Small intestine (tissue), 7 donors: Measurements from ENCODE around the gene ATG4A. TPM values are rescaled to one million over a fixed set of nuclear protein-coding genes. Genes with fewer than 3 reads are reported as not detected.

Experiments used
- DNase-seq, 2 donors: peaks; one replicate each; pipeline versions ENCODE4 v3.0.0 to v3.0.0-alpha.2; 2013
- FAIRE-seq: peaks from 2 replicates; lab custom pipeline; 2012; peaks lifted over from hg19 to GRCh38; lab: Jason Lieb, UNC
- H3K27ac ChIP-seq, 3 donors: one replicate each; pipeline ENCODE4 v1.5.1; 2013; ENCODE audit warnings: low read length in 2 of 3, mild to moderate bottlenecking in 2 of 3, control low read depth in 1 of 3, inconsistent platforms in 1 of 3, low read depth in 1 of 3, moderate library complexity in 1 of 3
- H3K27me3 ChIP-seq, 3 donors: one replicate each; pipeline ENCODE4 v1.6.1; 2013; ENCODE audit warnings: low read length in 3 of 3, inconsistent platforms in 1 of 3; ENCODE audit not compliant: control insufficient read depth in 3 of 3, insufficient read depth in 3 of 3
- H3K36me3 ChIP-seq, 3 donors: one replicate each; pipeline ENCODE4 v1.6.1; 2013; ENCODE audit warnings: low read length in 3 of 3, inconsistent platforms in 1 of 3, low read depth in 1 of 3, mild to moderate bottlenecking in 1 of 3, moderate library complexity in 1 of 3; ENCODE audit not compliant: control insufficient read depth in 3 of 3, insufficient read depth in 2 of 3
- H3K4me1 ChIP-seq, 3 donors: one replicate each; pipeline ENCODE4 v1.6.1; 2013; ENCODE audit warnings: low read length in 2 of 3, inconsistent platforms in 1 of 3, low read depth in 1 of 3, mild to moderate bottlenecking in 1 of 3, moderate library complexity in 1 of 3; ENCODE audit not compliant: control insufficient read depth in 3 of 3, insufficient read depth in 2 of 3
- H3K4me3 ChIP-seq, 3 donors: one replicate each; pipeline ENCODE4 v1.5.1; 2013; ENCODE audit warnings: low read length in 3 of 3, control low read depth in 1 of 3, inconsistent platforms in 1 of 3, low read depth in 1 of 3, mild to moderate bottlenecking in 1 of 3, moderate library complexity in 1 of 3
- H3K9me3 ChIP-seq, 2 donors: one replicate each; pipeline ENCODE4 v1.6.1; 2013; ENCODE audit warnings: low read depth in 1 of 2, low read length in 1 of 2; ENCODE audit not compliant: control insufficient read depth in 2 of 2, insufficient read depth in 1 of 2
- WGBS, 3 donors: extraction: QIAGEN DNeasy Blood & Tissue Kit; methylation state at CpG; one replicate each; pipeline ENCODE4 v1.1.7; 2013; 5-methylcytosine and 5-hydroxymethylcytosine counted together
- polyA plus RNA-seq, 4 donors: library from polyadenylated mRNA; stranded (reverse) in 3 of 4; unstranded in 1 of 4; fragments of 200-250 nt in 3 of 4; fragments of 120-200 nt in 1 of 4; gene quantifications; one replicate each; pipeline versions ENCODE4 v1.2.1 to v1.2.3, GENCODE V29; 2013
- donor health status: healthy with polysubstance abuse.
- donor health status: control.
- donor health status: control.
- donor health status: Bipolar disorder and iron deficiency.
- donor health status: healthy.

ATG4A gene
- polyA plus RNA-seq, 4 donors, result 12.2 to 32.2 (median 24.8) TPM

DNA sequence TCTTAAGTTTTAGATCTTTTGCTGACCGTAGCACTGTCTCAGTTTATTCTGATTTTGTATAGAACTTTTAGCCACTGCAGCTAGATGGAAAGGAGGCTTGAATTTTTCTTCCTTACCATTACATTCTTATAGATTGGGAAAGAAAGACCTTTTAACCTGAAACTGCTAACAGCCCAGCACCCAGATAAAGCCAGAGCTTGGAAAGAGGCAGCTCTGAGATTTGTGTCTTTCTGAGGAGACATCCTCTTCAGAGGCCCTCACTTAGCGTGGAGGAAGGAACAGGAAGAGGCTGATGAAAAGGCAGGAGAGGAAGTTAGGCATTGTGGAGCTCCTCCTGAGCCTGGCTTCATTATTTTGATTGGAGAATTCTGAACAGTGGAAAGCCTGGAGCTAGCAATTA is 35.1 kb downstream of the ATG4A start:
- Histone ChIP-seq H3K4me3 (no peak overlapping the region), H3K4me1 (peaks cover 0 to 3% (median 0%) of the 10 kb centered on the region in 3 donors), H3K36me3 (peaks cover 0 to 2% (median 0%) of the 10 kb centered on the region in 3 donors), H3K27ac (peak overlapping the region in 1 of 3 donors; percentile 55), H3K9me3 (no peaks in the 10 kb centered on the region), H3K27me3 (no peaks in the 10 kb centered on the region)
- FAIRE-seq (no peak), DNase-seq (peak in 1 of 2 donors; percentile 17)
- WGBS, 3 donors, result 68 to 91% (median 83%) methylated on average over 2 of the region's 2 CpGs

DNA sequence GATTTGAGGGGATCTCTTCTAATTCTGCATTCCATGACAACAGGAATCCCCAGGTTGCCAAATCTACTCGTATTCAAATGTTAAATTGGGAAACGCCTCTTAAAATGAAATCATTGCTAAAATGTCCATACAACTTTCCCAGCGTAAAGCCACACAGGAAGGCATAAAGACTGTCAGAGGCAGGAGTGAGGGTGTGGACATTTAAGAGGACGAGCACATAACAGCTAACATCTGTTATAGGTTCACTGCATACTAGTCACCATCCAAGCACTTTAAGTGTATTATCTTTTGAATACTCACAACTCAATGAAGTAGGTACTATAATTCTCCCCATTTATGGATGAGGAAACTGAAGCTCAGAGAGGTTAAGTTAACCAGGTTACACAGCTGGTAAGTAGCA is 35.6 kb downstream of the ATG4A start:
- Histone ChIP-seq H3K27ac (peak overlapping the region in 1 of 3 donors; percentile 55), H3K36me3 (peaks cover 0 to 2% (median 2%) of the 10 kb centered on the region in 3 donors), H3K9me3 (no peaks in the 10 kb centered on the region), H3K27me3 (no peaks in the 10 kb centered on the region), H3K4me3 (no peak overlapping the region), H3K4me1 (peaks cover 0 to 3% (median 0%) of the 10 kb centered on the region in 3 donors)
- WGBS, 3 donors, result 76 to 89% (median 86%) methylated on average over 4 of the region's 4 CpGs
- FAIRE-seq, result no peak
- DNase-seq, result no peak

DNA sequence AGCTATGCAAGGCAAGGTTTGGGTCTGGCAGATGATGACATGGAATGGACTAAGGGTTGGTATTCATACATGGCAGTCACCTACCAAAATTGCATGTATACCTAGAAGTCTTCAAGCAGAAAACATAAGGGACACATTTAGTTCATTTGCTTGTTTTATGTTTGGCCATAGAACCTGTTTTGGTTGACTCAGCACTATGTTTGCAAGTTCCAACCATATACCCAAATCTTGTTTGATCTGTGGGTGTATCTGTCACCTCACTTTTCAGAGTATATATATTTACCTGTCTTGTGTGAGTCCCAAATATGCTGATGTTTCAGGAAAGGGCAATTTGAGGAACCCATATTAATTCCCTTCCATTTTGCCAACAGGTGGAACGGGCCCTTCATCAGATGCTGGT is 39.3 kb downstream of the ATG4A start:
- H3K9me3 ChIP-seq, result no peaks in the 10 kb centered on the region
- no peaks in the 10 kb centered on the region for H3K27me3 ChIP-seq
- H3K27ac ChIP-seq, result no peak overlapping the region
- H3K36me3 ChIP-seq, result peaks cover 0 to 2% (median 2%) of the 10 kb centered on the region in 3 donors
- 85 to 97% (median 95%) methylated on average over 1 of the region's 1 CpG for WGBS, 3 donors
- peaks cover 0 to 3% (median 0%) of the 10 kb centered on the region in 3 donors for H3K4me1 ChIP-seq
- no peak for DNase-seq
- no peak overlapping the region for H3K4me3 ChIP-seq
- FAIRE-seq, result no peak

DNA sequence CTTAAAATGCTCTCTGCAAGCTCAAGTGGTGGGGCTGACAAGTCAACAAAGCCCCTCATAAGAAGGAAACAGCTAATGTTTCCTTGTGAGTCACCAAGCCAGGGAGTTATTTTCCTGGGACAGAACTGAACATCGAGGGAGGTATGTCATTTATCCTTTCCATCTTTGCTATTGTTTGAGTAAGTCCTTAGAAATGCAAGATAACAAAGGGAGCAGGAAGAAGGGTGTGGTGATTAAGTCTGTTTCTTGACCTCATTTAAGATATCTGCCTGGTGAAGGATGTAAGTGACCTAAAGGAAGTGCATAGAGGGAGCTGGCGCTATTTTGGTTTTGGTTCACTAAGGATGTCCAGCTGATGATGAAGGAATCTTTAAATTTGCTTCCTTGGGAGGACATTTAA is 39.9 kb downstream of the ATG4A start:
- DNase-seq (no peak), FAIRE-seq (no peak)
- no peak overlapping the region for H3K27ac ChIP-seq
- no peaks in the 10 kb centered on the region for H3K9me3 ChIP-seq
- H3K4me3 ChIP-seq, result no peak overlapping the region
- H3K27me3 ChIP-seq, result no peaks in the 10 kb centered on the region
- WGBS, 3 donors, result 61 to 75% (median 62%) methylated on average over 2 of the region's 2 CpGs
- peaks cover 0 to 2% (median 2%) of the 10 kb centered on the region in 3 donors for H3K36me3 ChIP-seq
- H3K4me1 ChIP-seq, result peaks cover 0 to 3% (median 0%) of the 10 kb centered on the region in 3 donors

DNA sequence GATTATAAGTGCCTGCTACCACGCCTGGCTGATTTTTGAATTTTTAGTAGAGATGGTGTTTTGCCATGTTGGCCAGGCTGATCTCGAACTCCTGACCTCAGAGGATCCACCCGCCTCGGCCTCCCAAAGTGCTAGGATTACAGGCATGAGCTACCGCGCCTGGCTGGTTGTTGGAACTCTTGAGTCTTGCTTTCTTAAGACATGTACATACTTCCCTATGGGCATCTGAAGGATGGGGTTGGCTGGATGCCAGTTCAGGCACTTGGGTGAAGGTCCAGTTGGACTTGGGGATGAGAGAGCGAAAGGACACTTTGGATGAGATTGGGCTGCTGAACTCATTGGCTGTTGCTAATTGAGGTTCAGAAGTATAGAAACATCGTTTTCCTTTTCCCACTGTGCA is 40.5 kb downstream of the ATG4A start:
- 78 to 99% (median 91%) methylated on average over 8 of the region's 8 CpGs for WGBS, 3 donors
- Histone ChIP-seq H3K27me3 (no peaks in the 10 kb centered on the region), H3K36me3 (peaks cover 0 to 2% (median 0%) of the 10 kb centered on the region in 3 donors), H3K4me3 (no peak overlapping the region), H3K9me3 (no peaks in the 10 kb centered on the region), H3K27ac (no peak overlapping the region), H3K4me1 (no peaks in the 10 kb centered on the region)
- DNase-seq (no peak), FAIRE-seq (no peak)

DNA sequence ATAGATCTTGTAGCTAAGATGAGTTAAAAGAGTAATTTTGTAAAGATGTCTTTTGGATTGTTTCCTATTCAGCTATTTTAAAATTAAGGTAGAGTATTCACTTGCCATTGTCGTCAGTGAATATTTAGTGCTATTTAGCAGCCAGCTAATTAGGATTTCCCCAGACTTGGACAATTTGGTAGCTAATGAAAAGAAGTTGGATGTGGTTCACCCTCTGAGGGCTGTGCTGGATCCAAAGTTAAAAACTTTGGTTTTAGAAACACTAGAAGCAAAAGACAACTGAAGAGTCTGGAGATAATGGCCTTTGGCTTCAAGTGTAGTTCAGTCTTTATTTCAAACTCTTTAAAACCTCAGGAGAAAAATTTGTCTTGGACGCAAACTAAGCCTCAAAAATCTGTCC is 41.3 kb downstream of the ATG4A start:
- 77 to 92% (median 81%) methylated on average over 2 of the region's 2 CpGs for WGBS, 3 donors

DNA sequence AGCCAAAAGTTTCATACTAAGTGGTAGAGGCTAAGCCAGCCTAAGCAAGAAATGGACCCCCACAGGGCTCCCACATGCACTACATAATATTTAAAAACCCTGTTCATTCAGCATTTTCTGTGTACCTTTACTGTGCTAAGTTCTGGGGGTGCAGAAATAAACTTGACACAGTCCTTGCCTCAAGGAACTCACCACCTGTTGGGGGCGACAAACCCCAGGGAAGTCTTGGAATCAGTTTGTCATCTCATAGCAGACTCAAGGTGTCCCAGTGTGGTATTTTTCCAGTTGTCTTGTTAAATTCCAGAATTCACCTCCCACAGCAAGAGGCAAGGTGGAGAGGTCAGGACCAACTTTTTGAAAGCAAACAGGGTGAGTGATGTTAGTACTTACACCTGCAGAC is 43.1 kb downstream of the ATG4A start:
- peaks cover 0 to 21% (median 2%) of the 10 kb centered on the region in 3 donors for H3K36me3 ChIP-seq
- H3K4me1 ChIP-seq, result no peaks in the 10 kb centered on the region
- 67 to 93% (median 86%) methylated on average over 1 of the region's 1 CpG for WGBS, 3 donors
- H3K27ac ChIP-seq, result no peak overlapping the region
- DNase-seq (no peak), FAIRE-seq (no peak)
- no peak overlapping the region for H3K4me3 ChIP-seq
- H3K27me3 ChIP-seq, result no peaks in the 10 kb centered on the region
- H3K9me3 ChIP-seq, result no peaks in the 10 kb centered on the region

More for the DNA sequence above, 41.3 kb downstream of the ATG4A start:
- H3K4me1 ChIP-seq, result no peaks in the 10 kb centered on the region
- no peaks in the 10 kb centered on the region for H3K27me3 ChIP-seq
- DNase-seq (no peak), FAIRE-seq (no peak)
- H3K4me3 ChIP-seq, result no peak overlapping the region
- H3K9me3 ChIP-seq, result no peaks in the 10 kb centered on the region
- H3K36me3 ChIP-seq, result peaks cover 0 to 7% (median 0%) of the 10 kb centered on the region in 3 donors
- no peak overlapping the region for H3K27ac ChIP-seq

DNA sequence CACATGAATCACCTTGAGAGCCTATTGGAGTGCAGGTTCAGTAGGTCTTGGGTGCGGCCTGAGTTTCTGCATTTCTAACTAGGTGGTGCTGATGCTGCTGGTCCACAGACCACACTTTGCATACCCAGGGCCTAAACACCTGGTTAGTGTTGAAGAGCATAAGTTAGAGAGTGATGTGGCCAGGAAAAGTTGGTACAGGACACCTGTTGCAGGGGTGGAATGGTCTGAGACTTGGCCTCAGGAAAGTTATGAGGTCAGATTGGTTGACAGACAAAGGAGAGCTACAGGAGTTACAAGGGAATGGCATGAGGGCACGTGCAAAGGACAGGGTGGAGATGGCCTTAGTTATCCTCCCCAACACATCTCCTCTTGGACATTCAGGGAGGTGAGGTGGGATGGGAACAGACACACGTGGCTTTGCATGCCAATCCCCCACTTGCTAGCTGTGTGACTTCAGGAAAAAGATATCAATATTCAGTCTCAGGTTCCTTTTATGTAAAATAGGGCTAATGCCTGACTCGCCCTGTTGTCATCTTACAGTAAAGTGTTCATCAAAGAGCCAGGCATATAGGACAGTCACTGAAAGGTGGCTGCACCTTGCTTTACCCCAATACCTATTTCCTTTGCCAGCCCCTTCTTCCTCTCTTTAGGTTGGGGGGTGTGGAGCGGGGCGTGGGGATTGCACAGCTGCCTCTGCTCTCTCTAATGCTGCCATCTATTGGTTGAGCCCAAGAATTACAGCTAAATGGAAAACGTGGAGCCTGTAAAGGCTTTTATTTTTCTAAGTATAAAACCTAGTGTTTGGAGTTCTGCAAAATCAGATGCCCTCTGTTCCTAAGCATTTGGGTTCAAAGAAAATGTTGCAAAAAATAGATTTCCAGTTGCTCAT is 47.5 kb downstream of the ATG4A start:
- no peak overlapping the region for H3K4me3 ChIP-seq
- DNase-seq, result no peak
- no peaks in the 10 kb centered on the region for H3K9me3 ChIP-seq
- H3K36me3 ChIP-seq, result peaks cover 0 to 29% (median 2%) of the 10 kb centered on the region in 3 donors
- 64 to 84% (median 82%) methylated on average over 7 of the region's 7 CpGs for WGBS, 3 donors
- no peaks in the 10 kb centered on the region for H3K27me3 ChIP-seq
- no peaks in the 10 kb centered on the region for H3K4me1 ChIP-seq
- no peak overlapping the region for H3K27ac ChIP-seq
- no peak for FAIRE-seq
